Neural cell (in vitro differentiated cells): ENCODE results near the gene FBP2.

ENCODE experiments used
- CTCF ChIP-seq: fragments of 450-650 bp; IDR thresholded peaks from 2 replicates; pipeline ENCODE4 v1.5.1; 2014; ENCODE audit warnings: antibody characterized with exemption, mild to moderate bottlenecking, moderate library complexity; ENCODE audit not compliant: poor library complexity, severe bottlenecking
- EP300 ChIP-seq: fragments of 450-650 bp; conservative IDR thresholded peaks from 2 replicates; pipeline ENCODE4 v1.6.1; 2014; ENCODE audit warnings: antibody characterized with exemption, mild to moderate bottlenecking, moderate library complexity; ENCODE audit not compliant: poor library complexity, severe bottlenecking
- EZH2 ChIP-seq: fragments of 200-600, 300-800 bp; shearing (Covaris generic), sonication (generic); IDR thresholded peaks from 2 replicates; pipeline ENCODE4 v1.6.1; 2014; ENCODE audit warnings: antibody characterized with exemption, low read length, borderline replicate concordance, mild to moderate bottlenecking; ENCODE audit not compliant: insufficient read depth, poor library complexity, severe bottlenecking
- MXI1 ChIP-seq: fragments of 450-650 bp; conservative IDR thresholded peaks from 2 replicates; pipeline ENCODE4 v1.6.1; 2014; ENCODE audit warnings: antibody characterized with exemption, mild to moderate bottlenecking; ENCODE audit not compliant: poor library complexity, severe bottlenecking
- POLR2AphosphoS5 ChIP-seq: IDR thresholded peaks from 2 replicates; pipeline ENCODE4 v1.6.1; 2012
- RAD21 ChIP-seq: fragments of 450-650 bp; conservative IDR thresholded peaks from 2 replicates; pipeline ENCODE4 v1.6.1; 2014; ENCODE audit warnings: antibody characterized with exemption, mild to moderate bottlenecking, moderate library complexity
- REST ChIP-seq: IDR thresholded peaks from 2 replicates; pipeline ENCODE4 v1.6.1; 2012; ENCODE audit warnings: borderline replicate concordance
- SMC3 ChIP-seq: fragments of 450-650 bp; conservative IDR thresholded peaks from 2 replicates; pipeline ENCODE4 v1.6.1; 2014; ENCODE audit warnings: antibody characterized with exemption, mild to moderate bottlenecking, moderate library complexity; ENCODE audit not compliant: poor library complexity
- TAF1 ChIP-seq: IDR thresholded peaks from 2 replicates; pipeline ENCODE4 v1.6.1; 2012; ENCODE audit warnings: low read depth

GRCh38 chr9:94613003-94613402 is 19.4 kb upstream of the FBP2 start:
- TF ChIP-seq CTCF (no peak), EZH2 (no peak), TAF1 (no peak), MXI1 (no peak), POLR2AphosphoS5 (no peak), EP300 (no peak), RAD21 (no peak), REST (no peak), SMC3 (no peak)
